Mesendoderm (in vitro differentiated cells): ENCODE results near the gene WASF2.

Experiments
- DNase-seq: peaks from one replicate; pipeline ENCODE4 v3.0.0; 2013
- H2AK5ac ChIP-seq: 2 replicates; pipeline ENCODE4 v1.6.1; 2013; ENCODE audit warnings: low read length, inconsistent platforms
- H2BK120ac ChIP-seq: 2 replicates; pipeline ENCODE4 v1.6.1; 2013; ENCODE audit warnings: low read depth, mild to moderate bottlenecking, low read length, moderate library complexity, mixed read lengths
- H2BK15ac ChIP-seq: replicated peaks from 2 replicates; pipeline ENCODE4 v1.6.1; 2013; ENCODE audit warnings: low read depth, mild to moderate bottlenecking, moderate library complexity
- H2BK5ac ChIP-seq: 2 replicates; pipeline ENCODE4 v1.6.1; 2013; ENCODE audit warnings: low read length, inconsistent platforms
- H3K18ac ChIP-seq: 2 replicates; pipeline ENCODE4 v1.6.1; 2013; ENCODE audit warnings: mild to moderate bottlenecking, low read length, mixed read lengths
- H3K23ac ChIP-seq: one replicate; pipeline ENCODE4 v1.6.1; 2013; ENCODE audit warnings: low read length
- H3K27ac ChIP-seq: 2 replicates; pipeline ENCODE4 v1.5.1; 2013; ENCODE audit warnings: low read depth, mild to moderate bottlenecking, inconsistent platforms, low read length, moderate library complexity
- H3K27me3 ChIP-seq: 2 replicates; pipeline ENCODE4 v1.6.1; 2013; ENCODE audit warnings: low read length, control low read depth, mild to moderate bottlenecking, inconsistent platforms; ENCODE audit not compliant: insufficient read depth, poor library complexity
- H3K36me3 ChIP-seq: 2 replicates; pipeline ENCODE4 v1.6.1; 2013; ENCODE audit warnings: low read length, inconsistent platforms; ENCODE audit not compliant: control insufficient read depth, insufficient read depth
- H3K4ac ChIP-seq: one replicate; pipeline ENCODE4 v1.6.1; 2013; ENCODE audit warnings: low read depth, mild to moderate bottlenecking, low read length, moderate library complexity
- H3K4me1 ChIP-seq: 2 replicates; pipeline ENCODE4 v1.6.1; 2013; ENCODE audit warnings: low read depth, low read length, inconsistent platforms; ENCODE audit not compliant: control insufficient read depth
- H3K4me2 ChIP-seq: 2 replicates; pipeline ENCODE4 v1.6.1; 2013; ENCODE audit warnings: low read length
- H3K4me3 ChIP-seq: 2 replicates; pipeline ENCODE4 v1.5.1; 2013; ENCODE audit warnings: mild to moderate bottlenecking, low read length
- H3K56ac ChIP-seq: one replicate; pipeline ENCODE4 v1.6.1; 2013; ENCODE audit warnings: low read length
- H3K79me1 ChIP-seq: 2 replicates; pipeline ENCODE4 v1.6.1; 2013; ENCODE audit warnings: low read length, inconsistent platforms
- H3K79me2 ChIP-seq: 2 replicates; pipeline ENCODE4 v1.6.1; 2013; ENCODE audit warnings: mild to moderate bottlenecking, low read length; ENCODE audit not compliant: control insufficient read depth, insufficient read depth
- H3K9ac ChIP-seq: 2 replicates; pipeline ENCODE4 v1.6.1; 2013; ENCODE audit warnings: low read length, inconsistent platforms
- H4K5ac ChIP-seq: one replicate; pipeline ENCODE4 v1.6.1; 2013; ENCODE audit warnings: low read length
- H4K8ac ChIP-seq: one replicate; pipeline ENCODE4 v1.6.1; 2013; ENCODE audit warnings: low read depth, mild to moderate bottlenecking, control low read depth, low read length, moderate library complexity
- WGBS: extraction: QIAGEN DNeasy Blood & Tissue Kit; methylation state at CpG from one replicate; pipeline ENCODE4 v1.1.7; 2013; ENCODE audit warnings: low lambda C conversion rate, missing lambda C conversion rate; ENCODE audit not compliant: insufficient coverage; ENCODE audit errors: extremely low coverage; 5-methylcytosine and 5-hydroxymethylcytosine counted together

Gene WASF2

DNA sequence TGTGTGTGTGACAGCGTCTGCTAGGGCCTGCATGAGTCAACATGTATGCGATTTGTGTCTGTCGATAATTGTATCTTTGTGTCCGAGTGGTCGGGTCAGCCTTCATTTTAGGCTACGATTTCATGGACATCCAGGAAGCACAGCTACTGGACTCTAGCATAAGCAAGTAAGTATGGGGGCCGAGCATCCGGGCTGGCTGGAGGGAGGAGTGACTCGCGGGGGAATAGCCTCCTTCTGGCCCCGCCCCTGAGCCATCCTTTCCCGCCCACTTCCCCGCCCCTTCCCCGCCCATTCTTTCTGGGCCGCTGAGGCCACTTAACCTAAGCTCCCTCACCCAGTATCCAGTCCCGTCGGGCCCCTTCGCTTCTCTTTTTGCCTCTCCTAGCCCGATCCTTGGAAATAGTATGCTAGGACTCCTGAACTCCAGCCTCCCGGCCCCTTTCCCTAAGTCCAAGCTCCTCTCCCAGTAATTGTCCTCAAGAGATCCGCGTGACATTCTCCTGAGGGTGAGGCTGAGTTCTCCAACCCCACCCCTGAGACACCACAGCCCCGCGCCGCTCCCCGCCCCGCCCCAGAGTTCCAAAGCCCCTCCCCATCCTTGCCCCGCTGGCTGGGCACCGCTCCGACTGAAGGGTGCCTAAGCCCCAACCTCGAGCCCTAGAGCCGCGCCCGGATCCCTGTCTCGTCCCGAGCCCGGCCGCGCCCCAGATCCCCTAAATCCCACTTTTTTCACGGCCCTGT, 124.4 kb downstream of the WASF2 start:
- H3K27ac ChIP-seq, result no peak overlapping the region
- no peak overlapping the region for H2AK5ac ChIP-seq
- no peak overlapping the region for H3K4ac ChIP-seq

DNA sequence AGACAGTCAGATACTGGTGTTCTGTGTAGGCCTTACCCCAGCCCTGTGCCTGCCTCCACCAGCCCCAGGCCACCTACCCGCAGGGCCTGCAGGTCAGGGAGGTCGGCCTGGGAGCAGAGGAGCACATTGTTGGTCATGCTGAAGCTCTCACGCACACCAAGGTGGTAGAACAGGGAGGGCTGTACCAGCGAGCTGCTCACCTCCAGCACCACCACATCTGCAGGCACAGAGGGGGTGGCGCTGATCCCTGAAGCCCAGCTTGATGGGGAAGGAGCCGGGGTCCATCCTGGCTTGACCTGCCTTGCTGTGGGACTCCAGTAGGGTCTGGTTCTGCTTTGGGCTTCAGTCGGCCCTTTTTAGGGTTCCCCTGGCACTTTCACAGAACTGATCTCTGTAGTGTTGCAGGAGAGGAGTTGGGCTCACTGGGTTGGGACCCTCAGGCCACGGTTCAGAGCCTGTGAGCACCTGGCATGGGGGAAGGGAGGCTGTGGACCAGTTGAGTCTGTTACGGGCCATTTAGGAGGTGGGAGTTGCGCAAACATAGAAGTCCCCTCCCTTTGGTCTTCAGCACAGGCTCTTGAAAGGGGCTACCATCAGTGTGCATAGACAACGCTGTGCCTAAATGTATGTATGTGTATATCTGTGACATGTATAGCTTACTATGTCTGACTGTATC, 125.1 kb downstream of the WASF2 start:
- no peak overlapping the region for H4K8ac ChIP-seq
- no peaks in the 10 kb centered on the region for H3K27me3 ChIP-seq
- no peak overlapping the region for H3K9ac ChIP-seq
- no CpG with 5 or more reads among the region's 11 CpGs for WGBS
- H2BK120ac ChIP-seq, result no peak overlapping the region
- H3K79me1 ChIP-seq, result no peaks in the 10 kb centered on the region
- H3K27ac ChIP-seq, result no peak overlapping the region
- H3K56ac ChIP-seq, result peak overlapping the region; percentile 42
- H2BK15ac ChIP-seq, result no peak overlapping the region
- DNase-seq, result no peak
- no peak overlapping the region for H3K18ac ChIP-seq
- peaks cover 6% of the 10 kb centered on the region for H3K4me1 ChIP-seq
- H3K36me3 ChIP-seq, result no peaks in the 10 kb centered on the region
- H3K79me2 ChIP-seq, result no peaks in the 10 kb centered on the region
- H3K4me2 ChIP-seq, result no peak overlapping the region
- H2BK5ac ChIP-seq, result no peak overlapping the region
- no peak overlapping the region for H3K4ac ChIP-seq
- H4K5ac ChIP-seq, result no peak overlapping the region
- H3K23ac ChIP-seq, result no peak overlapping the region
- peak overlapping the region; percentile 23 for H2AK5ac ChIP-seq
- H3K4me3 ChIP-seq, result no peak overlapping the region

More for the DNA sequence above, 124.4 kb downstream of the WASF2 start:
- H2BK120ac ChIP-seq, result no peak overlapping the region
- H3K18ac ChIP-seq, result no peak overlapping the region
- peak overlapping the region; percentile 89 for H3K9ac ChIP-seq
- no peaks in the 10 kb centered on the region for H3K79me1 ChIP-seq
- no CpG with 5 or more reads among the region's 40 CpGs for WGBS
- no peak overlapping the region for H2BK15ac ChIP-seq
- no peak overlapping the region for H4K8ac ChIP-seq
- H4K5ac ChIP-seq, result no peak overlapping the region
- H3K23ac ChIP-seq, result no peak overlapping the region
- peaks cover 3% of the 10 kb centered on the region for H3K4me1 ChIP-seq
- no peaks in the 10 kb centered on the region for H3K27me3 ChIP-seq
- H3K4me2 ChIP-seq, result peak overlapping the region; percentile 81
- DNase-seq, result peak; percentile 94
- no peaks in the 10 kb centered on the region for H3K36me3 ChIP-seq
- no peaks in the 10 kb centered on the region for H3K79me2 ChIP-seq
- H3K4me3 ChIP-seq, result peak overlapping the region; percentile 53
- peak overlapping the region; percentile 62 for H3K56ac ChIP-seq
- H2BK5ac ChIP-seq, result no peak overlapping the region

DNA sequence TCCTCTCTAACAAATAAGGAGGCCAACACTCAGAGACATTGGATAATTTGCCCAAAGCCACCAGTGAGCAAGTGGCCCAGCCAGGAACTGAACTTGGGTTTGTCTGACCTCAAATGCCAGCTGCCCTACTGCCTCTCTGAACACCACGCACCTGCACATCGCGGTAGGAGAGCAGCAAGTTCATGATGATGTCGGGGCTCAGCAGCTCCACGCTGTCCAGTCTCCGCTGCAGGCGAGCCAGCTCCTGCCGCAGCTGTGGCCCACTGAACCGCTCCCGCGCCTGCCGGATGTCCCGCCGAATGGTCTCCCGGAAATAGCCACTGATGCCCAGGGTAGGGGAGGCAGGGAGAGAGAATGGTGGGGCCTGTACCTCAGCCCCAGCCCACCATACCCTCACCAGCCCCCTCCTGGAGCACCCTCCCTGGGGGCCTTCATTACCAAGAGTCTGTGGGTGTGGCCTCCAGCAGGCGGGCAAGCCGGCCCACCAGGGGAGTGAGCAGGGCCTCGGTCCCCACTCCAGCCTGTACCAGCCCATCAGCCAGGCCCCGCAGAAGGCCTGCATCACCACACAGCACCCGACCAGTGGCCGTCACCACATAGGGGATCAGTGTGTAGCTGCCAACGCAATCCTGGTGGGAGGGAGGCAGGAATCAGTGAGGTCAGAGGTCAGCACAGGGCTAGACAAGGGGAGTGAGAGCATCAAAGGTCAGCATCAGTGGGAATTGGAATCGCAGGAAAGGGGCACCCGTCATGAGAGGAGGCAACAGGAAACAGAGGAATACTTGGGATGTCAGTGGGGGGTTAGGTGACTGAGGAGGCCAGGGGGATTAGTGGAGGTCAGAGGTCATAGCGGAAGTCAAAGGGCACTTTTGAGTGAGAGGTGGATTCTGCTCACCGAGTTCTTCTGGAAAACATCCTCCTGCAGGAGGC, 125.9 kb downstream of the WASF2 start:
- DNase-seq, result no peak
- no peak overlapping the region for H4K8ac ChIP-seq
- H3K4me3 ChIP-seq, result no peak overlapping the region
- no peak overlapping the region for H2BK15ac ChIP-seq
- no CpG with 5 or more reads among the region's 26 CpGs for WGBS
- no peak overlapping the region for H3K18ac ChIP-seq
- H3K23ac ChIP-seq, result no peak overlapping the region
- H3K27me3 ChIP-seq, result no peaks in the 10 kb centered on the region
- H2BK5ac ChIP-seq, result no peak overlapping the region
- H4K5ac ChIP-seq, result no peak overlapping the region
- no peak overlapping the region for H3K27ac ChIP-seq
- H2AK5ac ChIP-seq, result no peak overlapping the region
- no peaks in the 10 kb centered on the region for H3K36me3 ChIP-seq
- H3K79me1 ChIP-seq, result no peaks in the 10 kb centered on the region
- H2BK120ac ChIP-seq, result no peak overlapping the region
- no peak overlapping the region for H3K56ac ChIP-seq
- H3K4me2 ChIP-seq, result no peak overlapping the region
- no peak overlapping the region for H3K9ac ChIP-seq
- no peak overlapping the region for H3K4ac ChIP-seq
- no peaks in the 10 kb centered on the region for H3K79me2 ChIP-seq
- peaks cover 7% of the 10 kb centered on the region for H3K4me1 ChIP-seq

DNA sequence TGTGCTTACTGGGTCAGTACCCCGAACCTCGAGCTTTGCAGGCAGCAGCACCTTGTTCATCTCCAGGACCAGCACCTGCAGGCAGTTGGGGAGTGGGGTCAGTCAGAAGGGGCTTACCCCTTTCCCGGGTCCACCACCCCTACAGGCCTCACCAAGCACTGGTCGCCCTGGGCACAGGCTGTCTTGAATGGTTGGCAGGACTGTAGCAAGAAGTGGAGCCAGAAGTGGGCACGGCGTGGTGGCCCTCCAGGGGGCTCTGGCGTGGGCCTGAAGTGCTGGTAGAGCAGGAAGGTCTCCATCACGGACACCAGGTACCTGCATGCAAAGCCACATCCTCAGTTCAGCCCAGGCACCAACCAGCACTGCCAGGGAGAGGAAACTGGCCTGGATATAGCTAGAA, 128.4 kb downstream of the WASF2 start:
- Histone ChIP-seq H3K79me1 (no peaks in the 10 kb centered on the region), H3K18ac (no peak overlapping the region), H3K27me3 (no peaks in the 10 kb centered on the region), H3K4me1 (peaks cover 9% of the 10 kb centered on the region), H3K79me2 (no peaks in the 10 kb centered on the region), H3K36me3 (no peaks in the 10 kb centered on the region), H4K8ac (no peak overlapping the region), H4K5ac (no peak overlapping the region), H3K4me3 (no peak overlapping the region), H3K23ac (no peak overlapping the region), H2BK5ac (no peak overlapping the region), H3K56ac (no peak overlapping the region), H3K27ac (no peak overlapping the region), H2AK5ac (no peak overlapping the region), H2BK15ac (no peak overlapping the region), H2BK120ac (no peak overlapping the region), H3K4ac (no peak overlapping the region), H3K4me2 (no peak overlapping the region), H3K9ac (no peak overlapping the region)
- WGBS, result no CpG with 5 or more reads among the region's 8 CpGs
- DNase-seq, result no peak

DNA sequence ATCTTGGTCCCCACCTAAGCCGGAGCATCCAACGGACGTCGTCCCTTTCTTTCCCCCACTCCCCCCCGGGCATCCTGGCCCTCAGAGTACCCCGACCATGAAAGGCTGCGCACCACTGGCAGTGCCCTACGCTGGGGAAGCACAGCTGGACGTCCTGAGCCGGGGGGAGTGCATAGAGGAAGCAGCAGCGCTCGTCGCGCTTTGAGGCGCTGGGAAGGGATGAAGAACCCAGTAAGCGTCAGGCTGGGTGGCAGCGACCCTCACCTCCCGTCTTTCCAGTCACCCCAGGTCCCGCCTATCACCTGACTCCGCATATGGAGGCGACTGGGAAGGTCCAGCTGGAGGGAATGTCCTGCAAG, 128.9 kb downstream of the WASF2 start:
- Histone ChIP-seq H2BK15ac (no peak overlapping the region), H3K79me1 (no peaks in the 10 kb centered on the region), H3K9ac (peak overlapping the region; percentile 67), H3K4me1 (peaks cover 9% of the 10 kb centered on the region), H3K4me3 (peak overlapping the region; percentile 24), H3K18ac (no peak overlapping the region), H3K56ac (peak overlapping the region; percentile 94), H3K4ac (no peak overlapping the region), H3K27me3 (no peaks in the 10 kb centered on the region), H2BK5ac (no peak overlapping the region), H4K5ac (no peak overlapping the region), H3K27ac (no peak overlapping the region), H3K4me2 (peak overlapping the region; percentile 68), H3K79me2 (no peaks in the 10 kb centered on the region), H2BK120ac (no peak overlapping the region), H3K23ac (no peak overlapping the region), H3K36me3 (no peaks in the 10 kb centered on the region), H2AK5ac (no peak overlapping the region), H4K8ac (no peak overlapping the region)
- WGBS, result no CpG with 5 or more reads among the region's 21 CpGs
- no peak for DNase-seq
